ENCODE results near the gene ITIH4.

The ITIH4 gene

GRCh38 chr3:52793702-52794611 lies 36.5 kb downstream of the ITIH4 start:
- no peaks in the 10 kb centered on the region for H3K27me3 ChIP-seq (ENCODE audit: control insufficient read depth, insufficient read depth, low read length)
- no peak overlapping the region for H3K9ac ChIP-seq (ENCODE audit: low read depth, low read length)
- no peaks in the 10 kb centered on the region for H3K36me3 ChIP-seq (ENCODE audit: control insufficient read depth, insufficient read depth, low read length)
- H3K9me3 ChIP-seq (ENCODE audit: control insufficient read depth, insufficient read depth, low read length), result no peaks in the 10 kb centered on the region
- H3K4me1 ChIP-seq (ENCODE audit: control insufficient read depth, insufficient read depth, low read length), result no peaks in the 10 kb centered on the region
- no peak overlapping the region for H3K4me3 ChIP-seq (ENCODE audit: low read depth, low read length)

- Histone ChIP-seq H3K9ac (ENCODE audit: low read depth, low read length) (no peak overlapping the region), H3K9me3 (ENCODE audit: control insufficient read depth, insufficient read depth, low read length) (no peaks in the 10 kb centered on the region), H3K4me3 (ENCODE audit: low read depth, low read length) (no peak overlapping the region), H3K36me3 (ENCODE audit: control insufficient read depth, insufficient read depth, low read length) (no peaks in the 10 kb centered on the region), H3K4me1 (ENCODE audit: control insufficient read depth, insufficient read depth, low read length) (no peaks in the 10 kb centered on the region), H3K27me3 (ENCODE audit: control insufficient read depth, insufficient read depth, low read length) (no peaks in the 10 kb centered on the region)
Measured at GRCh38 chr3:52792961-52793695, 37.3 kb downstream of the ITIH4 start.

- no peaks in the 10 kb centered on the region for H3K27me3 ChIP-seq (ENCODE audit: control insufficient read depth, insufficient read depth, low read length)
- H3K9me3 ChIP-seq (ENCODE audit: control insufficient read depth, insufficient read depth, low read length), result no peaks in the 10 kb centered on the region
- H3K36me3 ChIP-seq (ENCODE audit: control insufficient read depth, insufficient read depth, low read length), result no peaks in the 10 kb centered on the region
- H3K4me1 ChIP-seq (ENCODE audit: control insufficient read depth, insufficient read depth, low read length), result no peaks in the 10 kb centered on the region
- no peak overlapping the region for H3K9ac ChIP-seq (ENCODE audit: low read depth, low read length)
- no peak overlapping the region for H3K4me3 ChIP-seq (ENCODE audit: low read depth, low read length)
Measured at GRCh38 chr3:52792413-52792812, 38.1 kb downstream of the ITIH4 start.

DNA sequence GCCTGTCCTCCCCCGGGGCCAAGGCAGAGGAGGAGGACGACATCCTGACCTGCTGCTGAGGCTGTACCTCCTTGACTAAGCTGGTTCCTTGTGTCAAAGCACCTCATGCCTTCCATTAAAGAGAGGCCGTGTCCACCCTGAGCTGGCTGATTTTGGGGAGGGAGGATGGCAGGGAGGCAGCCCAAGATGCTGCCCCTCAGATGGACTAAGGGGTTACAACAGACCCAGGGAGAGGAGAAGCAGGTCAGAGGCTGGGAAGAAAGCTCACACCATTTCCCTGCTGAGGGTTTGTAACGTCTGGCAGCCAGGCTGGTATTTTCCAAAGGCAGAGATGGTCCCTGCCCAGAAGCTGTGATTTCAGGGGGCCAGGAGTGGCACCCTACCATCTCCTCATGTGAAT lies 38.5 kb downstream of the ITIH4 start:
- no peak overlapping the region for H3K4me3 ChIP-seq (ENCODE audit: low read depth, low read length)
- no peaks in the 10 kb centered on the region for H3K4me1 ChIP-seq (ENCODE audit: control insufficient read depth, insufficient read depth, low read length)
- no peaks in the 10 kb centered on the region for H3K9me3 ChIP-seq (ENCODE audit: control insufficient read depth, insufficient read depth, low read length)
- H3K27me3 ChIP-seq (ENCODE audit: control insufficient read depth, insufficient read depth, low read length), result no peaks in the 10 kb centered on the region
- H3K9ac ChIP-seq (ENCODE audit: low read depth, low read length), result no peak overlapping the region
- no peaks in the 10 kb centered on the region for H3K36me3 ChIP-seq (ENCODE audit: control insufficient read depth, insufficient read depth, low read length)

GRCh38 chr3:52791366-52791765 lies 39.1 kb downstream of the ITIH4 start:
- no peaks in the 10 kb centered on the region for H3K4me1 ChIP-seq (ENCODE audit: control insufficient read depth, insufficient read depth, low read length)
- no peaks in the 10 kb centered on the region for H3K36me3 ChIP-seq (ENCODE audit: control insufficient read depth, insufficient read depth, low read length)
- no peaks in the 10 kb centered on the region for H3K27me3 ChIP-seq (ENCODE audit: control insufficient read depth, insufficient read depth, low read length)
- no peak overlapping the region for H3K9ac ChIP-seq (ENCODE audit: low read depth, low read length)
- H3K4me3 ChIP-seq (ENCODE audit: low read depth, low read length), result no peak overlapping the region
- H3K9me3 ChIP-seq (ENCODE audit: control insufficient read depth, insufficient read depth, low read length), result no peaks in the 10 kb centered on the region

DNA sequence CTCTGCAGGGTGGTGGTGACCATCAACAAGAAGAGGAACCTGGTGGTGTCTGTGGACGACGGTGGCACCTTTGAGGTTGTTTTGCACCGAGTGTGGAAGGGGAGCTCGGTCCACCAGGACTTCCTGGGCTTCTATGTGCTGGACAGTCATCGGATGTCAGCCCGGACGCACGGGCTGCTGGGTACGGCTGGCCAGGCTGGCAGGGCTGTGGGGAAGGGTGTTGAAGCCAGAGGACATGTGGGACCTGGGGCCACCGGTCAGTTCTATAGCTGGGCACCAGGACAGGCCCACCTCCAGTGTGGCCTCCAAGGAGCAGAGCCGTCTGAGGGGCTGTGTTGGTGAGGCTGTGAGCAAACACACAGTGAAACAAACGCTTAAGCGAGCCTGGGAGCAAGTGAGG lies 39.7 kb downstream of the ITIH4 start:
- H3K4me1 ChIP-seq (ENCODE audit: control insufficient read depth, insufficient read depth, low read length), result no peaks in the 10 kb centered on the region
- H3K9me3 ChIP-seq (ENCODE audit: control insufficient read depth, insufficient read depth, low read length), result no peaks in the 10 kb centered on the region
- H3K9ac ChIP-seq (ENCODE audit: low read depth, low read length), result no peak overlapping the region
- no peaks in the 10 kb centered on the region for H3K36me3 ChIP-seq (ENCODE audit: control insufficient read depth, insufficient read depth, low read length)
- H3K4me3 ChIP-seq (ENCODE audit: low read depth, low read length), result no peak overlapping the region
- H3K27me3 ChIP-seq (ENCODE audit: control insufficient read depth, insufficient read depth, low read length), result no peaks in the 10 kb centered on the region

- Histone ChIP-seq H3K4me1 (ENCODE audit: control insufficient read depth, insufficient read depth, low read length) (no peaks in the 10 kb centered on the region), H3K9ac (ENCODE audit: low read depth, low read length) (no peak overlapping the region), H3K27me3 (ENCODE audit: control insufficient read depth, insufficient read depth, low read length) (no peaks in the 10 kb centered on the region), H3K4me3 (ENCODE audit: low read depth, low read length) (no peak overlapping the region), H3K36me3 (ENCODE audit: control insufficient read depth, insufficient read depth, low read length) (no peaks in the 10 kb centered on the region), H3K9me3 (ENCODE audit: control insufficient read depth, insufficient read depth, low read length) (no peaks in the 10 kb centered on the region)
Measured at GRCh38 chr3:52790337-52790736, 40.1 kb downstream of the ITIH4 start.

DNA sequence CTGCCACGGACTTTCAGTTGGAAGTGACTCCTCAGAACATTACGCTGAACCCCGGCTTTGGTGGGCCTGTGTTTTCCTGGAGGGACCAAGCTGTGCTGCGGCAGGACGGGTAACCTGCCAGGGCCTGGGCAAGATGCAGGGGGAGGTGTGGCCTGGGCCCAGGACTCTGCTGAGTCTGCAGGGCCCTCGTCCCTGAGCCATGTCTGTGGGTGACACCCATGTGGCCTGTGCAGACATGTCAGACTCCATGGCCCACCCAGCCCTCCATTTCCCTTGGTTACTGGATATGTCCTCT lies 40.8 kb downstream of the ITIH4 start:
- no peaks in the 10 kb centered on the region for H3K4me1 ChIP-seq (ENCODE audit: control insufficient read depth, insufficient read depth, low read length)
- H3K27me3 ChIP-seq (ENCODE audit: control insufficient read depth, insufficient read depth, low read length), result no peaks in the 10 kb centered on the region
- no peak overlapping the region for H3K9ac ChIP-seq (ENCODE audit: low read depth, low read length)
- no peak overlapping the region for H3K4me3 ChIP-seq (ENCODE audit: low read depth, low read length)
- H3K36me3 ChIP-seq (ENCODE audit: control insufficient read depth, insufficient read depth, low read length), result no peaks in the 10 kb centered on the region
- H3K9me3 ChIP-seq (ENCODE audit: control insufficient read depth, insufficient read depth, low read length), result no peaks in the 10 kb centered on the region

- Histone ChIP-seq H3K36me3 (ENCODE audit: control insufficient read depth, insufficient read depth, low read length) (no peaks in the 10 kb centered on the region), H3K9me3 (ENCODE audit: control insufficient read depth, insufficient read depth, low read length) (no peaks in the 10 kb centered on the region), H3K27me3 (ENCODE audit: control insufficient read depth, insufficient read depth, low read length) (no peaks in the 10 kb centered on the region), H3K4me3 (ENCODE audit: low read depth, low read length) (no peak overlapping the region), H3K4me1 (ENCODE audit: control insufficient read depth, insufficient read depth, low read length) (no peaks in the 10 kb centered on the region), H3K9ac (ENCODE audit: low read depth, low read length) (no peak overlapping the region)
Measured at GRCh38 chr3:52788890-52789745, 41.4 kb downstream of the ITIH4 start.

GRCh38 chr3:52787672-52788625 lies 42.5 kb downstream of the ITIH4 start:
- Histone ChIP-seq H3K9me3 (ENCODE audit: control insufficient read depth, insufficient read depth, low read length) (no peaks in the 10 kb centered on the region), H3K4me3 (ENCODE audit: low read depth, low read length) (no peak overlapping the region), H3K27me3 (ENCODE audit: control insufficient read depth, insufficient read depth, low read length) (no peaks in the 10 kb centered on the region), H3K9ac (ENCODE audit: low read depth, low read length) (no peak overlapping the region), H3K4me1 (ENCODE audit: control insufficient read depth, insufficient read depth, low read length) (no peaks in the 10 kb centered on the region), H3K36me3 (ENCODE audit: control insufficient read depth, insufficient read depth, low read length) (no peaks in the 10 kb centered on the region)

- peaks cover under 1% of the 10 kb centered on the region for H3K4me1 ChIP-seq (ENCODE audit: control insufficient read depth, insufficient read depth, low read length)
- no peaks in the 10 kb centered on the region for H3K36me3 ChIP-seq (ENCODE audit: control insufficient read depth, insufficient read depth, low read length)
- H3K9me3 ChIP-seq (ENCODE audit: control insufficient read depth, insufficient read depth, low read length), result no peaks in the 10 kb centered on the region
Measured at GRCh38 chr3:52787246-52787645, 43.2 kb downstream of the ITIH4 start.

More at GRCh38 chr3:52787246-52787645, 43.2 kb downstream of the ITIH4 start:
- H3K9ac ChIP-seq (ENCODE audit: low read depth, low read length), result no peak overlapping the region
- H3K27me3 ChIP-seq (ENCODE audit: control insufficient read depth, insufficient read depth, low read length), result no peaks in the 10 kb centered on the region
- no peak overlapping the region for H3K4me3 ChIP-seq (ENCODE audit: low read depth, low read length)
